ENCODE results near the gene RSPH6A.

RSPH6A gene

DNA sequence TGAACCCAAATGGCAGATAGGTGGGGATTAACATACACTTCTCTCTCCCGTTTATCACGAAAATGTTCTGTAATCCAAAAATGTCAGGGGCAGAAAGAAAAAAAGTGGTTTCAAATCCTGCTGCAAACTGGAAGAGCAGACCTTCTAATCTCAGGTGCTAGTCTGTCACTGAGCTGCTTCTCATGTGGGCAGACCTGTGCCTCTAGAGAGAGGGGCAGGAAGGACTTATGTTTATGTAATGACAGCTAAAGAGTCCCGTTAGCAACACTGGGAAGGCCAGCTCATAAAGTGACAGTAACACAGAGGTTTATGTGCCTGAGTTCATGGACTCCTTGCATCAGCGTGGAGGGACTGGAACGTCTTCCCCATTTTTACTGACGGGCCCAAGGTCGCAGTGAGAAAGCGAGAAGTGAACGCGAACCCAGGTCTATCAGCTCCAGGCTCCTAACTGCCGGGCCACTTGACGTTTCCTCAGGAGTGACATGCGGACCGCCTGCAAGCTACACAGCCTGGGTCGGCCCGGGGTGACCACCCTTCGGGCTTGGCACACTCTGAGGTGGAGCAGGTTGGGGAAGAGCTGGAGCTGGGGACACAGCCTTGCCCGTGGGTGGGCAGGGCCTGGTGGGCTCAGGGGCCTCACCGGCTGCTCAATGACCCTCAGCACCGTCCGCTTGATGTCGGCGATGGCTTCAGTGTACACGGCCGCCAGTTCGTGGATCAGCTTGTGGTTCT, 9.6 kb upstream of the RSPH6A start:
- DNase-seq = no peak

DNA sequence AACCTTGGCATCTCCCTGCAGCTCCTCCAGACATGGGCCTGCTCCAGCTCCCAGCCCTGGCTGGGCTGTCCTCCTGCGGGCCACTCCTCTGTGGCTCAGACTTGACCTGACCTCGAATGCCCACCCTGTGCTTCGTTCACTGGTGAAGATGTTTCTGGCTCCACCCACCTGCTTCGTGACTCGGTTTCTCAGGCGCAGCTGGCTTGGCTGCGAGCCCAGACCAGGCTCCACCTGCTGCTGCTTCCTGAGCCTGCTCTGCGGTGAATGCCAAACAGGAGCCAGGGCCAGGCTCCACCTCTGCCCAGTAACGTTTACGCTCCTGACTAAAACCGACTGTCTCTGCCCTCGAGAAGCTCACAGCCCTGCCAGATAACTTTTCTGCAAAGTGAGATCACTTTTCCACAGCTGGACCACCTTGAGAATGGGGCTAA, 8.9 kb upstream of the RSPH6A start:
- no peak for DNase-seq

- no peak for DNase-seq
These were observed 8.1 kb upstream of the RSPH6A start for GRCh38 chr19:45823182-45823581.

GRCh38 chr19:45822716-45823115, 7.6 kb upstream of the RSPH6A start:
- DNase-seq = no peak

- DNase-seq = no peak
These were observed 6.5 kb upstream of the RSPH6A start for GRCh38 chr19:45821570-45821969.

DNA sequence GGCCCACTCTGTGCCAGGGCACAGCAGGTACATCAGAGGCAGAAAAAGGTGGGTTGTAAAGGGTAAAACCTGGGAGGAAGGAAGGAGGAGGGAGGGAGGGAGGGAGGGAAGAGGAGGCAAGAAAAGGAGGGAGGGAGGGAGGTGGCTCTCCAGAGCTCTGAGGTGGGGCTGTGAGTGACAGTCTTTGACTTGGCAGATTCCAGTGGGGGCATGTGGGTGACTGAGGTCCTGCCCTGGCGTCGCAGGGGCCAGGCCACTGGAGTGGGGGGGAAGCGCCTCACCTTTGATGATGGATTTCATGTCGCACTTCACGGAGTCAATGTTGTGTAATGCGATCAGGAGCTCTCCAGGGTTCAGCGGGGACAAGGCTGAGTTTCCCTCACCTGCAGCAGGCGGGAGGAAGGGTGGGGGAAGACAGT, 6.0 kb upstream of the RSPH6A start:
- DNase-seq = no peak

- no peak for DNase-seq
These were observed 5.5 kb upstream of the RSPH6A start for GRCh38 chr19:45820413-45821102.

GRCh38 chr19:45819769-45820168, 4.7 kb upstream of the RSPH6A start:
- DNase-seq = no peak

DNA sequence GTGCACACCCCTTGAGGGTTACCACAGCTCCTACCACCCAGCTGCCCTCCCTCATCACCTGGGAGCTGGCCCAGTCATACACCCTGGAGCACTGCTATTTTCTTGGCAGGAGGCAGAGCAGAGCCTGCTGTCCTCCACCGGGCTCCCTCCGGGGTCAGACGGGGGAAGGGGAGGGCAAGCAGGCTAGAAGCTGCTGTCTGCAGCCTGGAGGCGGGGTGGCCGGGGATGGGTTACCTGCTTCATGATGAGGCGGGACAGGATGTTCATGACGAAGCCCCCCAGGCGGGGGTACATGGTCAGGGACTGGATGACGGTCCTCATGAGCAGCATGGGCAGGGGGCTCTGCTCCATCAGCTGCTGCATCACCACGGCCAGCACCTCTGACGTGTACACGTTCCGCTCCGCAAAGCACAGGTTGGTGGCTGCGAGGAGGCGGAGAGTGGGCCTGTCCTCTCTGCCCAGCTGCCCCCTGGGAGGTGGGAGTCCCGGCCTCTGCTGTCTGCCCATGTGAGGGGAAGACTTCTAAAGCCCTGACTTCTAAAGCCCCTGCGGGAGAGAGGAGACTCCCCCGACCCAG, 2.7 kb upstream of the RSPH6A start:
- DNase-seq = no peak

DNA sequence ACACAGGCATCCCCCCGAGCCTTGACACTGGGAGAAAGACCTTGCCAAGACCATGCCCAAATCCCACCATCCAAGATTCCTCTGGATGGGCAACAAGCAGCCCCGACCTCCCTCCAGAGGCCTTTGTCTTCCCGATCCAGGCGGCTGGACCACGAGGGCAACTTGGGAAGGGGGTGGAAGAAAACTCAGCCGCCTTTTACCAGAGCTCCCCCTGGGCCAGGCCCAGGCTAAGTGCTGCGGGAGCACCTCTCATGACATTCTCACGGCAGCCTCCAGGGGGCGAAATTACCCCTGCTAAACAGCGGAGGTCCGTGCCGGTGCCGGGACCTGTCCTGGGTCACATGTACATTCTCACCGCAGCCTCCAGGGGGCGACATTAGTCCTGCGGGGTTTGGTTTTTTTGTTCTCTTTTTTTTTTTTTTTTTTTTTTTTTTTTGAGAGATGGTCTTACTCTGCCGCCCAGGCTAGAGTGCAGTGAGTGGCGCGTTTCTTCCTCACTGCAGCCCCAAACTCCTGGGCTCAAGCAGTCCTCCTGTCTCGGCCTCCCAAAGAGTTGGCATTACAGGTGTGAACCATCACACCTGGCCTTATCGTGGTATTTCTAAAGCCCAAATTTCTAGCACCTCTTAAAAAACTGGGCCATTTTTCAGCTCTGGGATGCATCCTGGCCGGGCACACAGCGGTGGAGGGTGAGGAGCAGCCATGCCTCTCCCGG, 2.1 kb upstream of the RSPH6A start:
- DNase-seq = peak; percentile 99

- DNase-seq = no peak
These were observed 1.3 kb upstream of the RSPH6A start for GRCh38 chr19:45816236-45817009.

DNA sequence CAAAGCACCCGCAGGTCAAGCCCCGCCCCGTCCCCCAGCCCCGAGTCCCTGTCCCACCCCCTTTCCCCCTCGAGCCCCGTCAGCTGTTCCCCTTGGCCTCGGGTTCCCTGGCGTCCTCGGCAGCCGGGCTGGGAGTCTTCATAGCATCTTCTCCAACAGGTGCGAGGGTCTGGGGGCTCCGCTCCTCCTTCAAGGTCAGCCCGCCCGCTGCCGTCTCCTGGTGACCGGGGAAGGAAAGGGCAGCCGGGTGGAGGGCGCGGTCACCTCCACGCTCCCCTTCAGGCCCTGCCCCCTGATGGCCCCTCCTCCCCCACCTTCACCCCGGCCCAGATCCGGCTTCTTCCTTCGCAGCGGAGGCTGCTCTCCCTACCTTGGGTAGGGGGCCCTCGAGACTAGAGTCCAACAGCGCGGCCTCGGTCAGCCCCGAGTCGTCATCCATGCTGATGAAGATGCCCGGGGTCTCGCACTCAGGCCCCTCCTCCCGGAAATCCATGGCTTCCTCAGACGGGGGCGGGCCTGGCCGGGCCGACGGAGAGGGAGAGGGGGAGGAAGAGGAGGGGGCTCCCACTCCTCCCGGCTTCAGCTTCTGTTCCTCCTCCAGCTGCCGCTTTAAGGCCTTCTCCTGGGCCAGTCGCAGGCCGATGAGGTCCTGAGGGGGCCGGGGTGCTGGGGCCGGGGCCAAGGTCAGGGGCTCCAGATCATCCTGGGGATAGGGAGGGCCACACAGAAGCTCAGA, 541 bp upstream of the RSPH6A start:
- no peak for DNase-seq

DNA sequence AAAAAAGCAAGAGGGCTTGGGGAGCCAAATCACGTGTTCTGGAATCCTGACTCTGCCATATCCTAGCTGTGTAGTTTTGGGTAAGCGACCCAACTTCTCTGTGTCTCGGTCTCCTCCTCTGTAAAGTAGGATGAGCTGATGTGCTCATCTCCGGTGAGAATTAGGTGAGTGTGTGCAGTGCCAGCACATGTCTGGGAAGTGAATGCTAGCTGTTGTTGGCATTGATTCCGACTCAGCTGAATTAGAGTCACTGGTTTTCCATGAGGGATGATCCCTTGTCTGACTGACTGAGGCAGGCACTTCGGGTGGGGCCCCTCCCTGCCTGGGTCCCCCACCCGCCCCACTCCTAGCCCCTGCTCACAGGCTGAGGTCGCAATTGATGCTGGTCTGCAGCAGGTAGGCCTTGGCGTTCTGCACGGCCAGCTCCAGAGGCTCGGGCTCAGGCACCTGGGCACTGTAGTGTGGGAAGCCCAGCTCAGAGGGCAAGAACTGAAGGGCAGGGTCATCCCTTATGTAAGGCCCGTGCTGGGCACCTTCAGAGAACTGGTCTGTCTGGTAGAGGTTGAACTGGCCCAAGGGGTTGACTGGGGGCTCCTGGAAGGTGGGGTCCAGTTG, 835 bp downstream of the RSPH6A start:
- DNase-seq = peak; percentile 59

DNA sequence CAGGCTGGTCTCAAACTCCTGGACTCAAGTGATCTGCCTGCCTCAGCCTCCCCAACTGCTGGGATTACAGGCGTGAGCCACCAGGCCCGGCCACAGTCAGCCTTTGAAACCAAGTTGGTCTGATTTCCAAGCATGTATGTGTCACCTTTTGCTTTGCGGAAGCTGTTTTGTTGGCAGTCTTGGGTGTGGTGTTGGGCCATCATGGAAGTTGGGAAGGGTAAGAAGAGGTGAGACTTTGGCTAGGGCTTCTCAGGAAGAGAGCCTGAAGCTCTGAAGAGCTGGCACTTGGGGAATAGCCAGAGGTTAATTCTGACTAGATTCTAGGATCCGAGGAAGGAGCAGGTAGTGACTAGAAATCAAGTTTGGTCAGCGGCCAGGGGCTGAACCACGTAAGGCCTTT, 2.8 kb downstream of the RSPH6A start:
- no peak for DNase-seq

DNA sequence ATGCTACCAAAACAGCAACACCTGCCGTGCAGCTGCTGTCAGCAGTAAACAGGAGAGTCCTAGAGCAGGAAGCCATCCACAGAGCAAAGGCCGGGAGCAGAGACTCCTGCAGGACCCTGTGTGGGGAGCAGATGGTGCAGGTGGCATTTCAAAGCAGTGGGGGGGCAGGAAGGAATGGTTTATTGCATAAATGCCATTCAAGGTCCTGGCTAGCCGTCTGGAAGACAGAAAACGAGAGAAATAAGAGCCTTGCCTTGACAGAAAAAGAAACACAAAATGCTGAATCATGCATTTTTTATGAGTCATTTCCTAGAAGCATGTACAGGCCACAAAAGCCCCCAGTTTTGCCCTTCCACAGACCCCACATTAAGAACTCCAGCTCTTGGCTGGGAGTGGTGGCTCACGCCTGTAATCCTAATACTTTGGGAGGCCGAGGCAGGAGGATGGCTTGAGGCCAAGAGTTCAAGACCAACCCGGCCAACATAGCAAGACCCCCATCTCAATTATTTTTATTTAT, 5.4 kb downstream of the RSPH6A start:
- DNase-seq = no peak

- no peak for DNase-seq
These were observed 9.4 kb downstream of the RSPH6A start for GRCh38 chr19:45805719-45806118.

DNA sequence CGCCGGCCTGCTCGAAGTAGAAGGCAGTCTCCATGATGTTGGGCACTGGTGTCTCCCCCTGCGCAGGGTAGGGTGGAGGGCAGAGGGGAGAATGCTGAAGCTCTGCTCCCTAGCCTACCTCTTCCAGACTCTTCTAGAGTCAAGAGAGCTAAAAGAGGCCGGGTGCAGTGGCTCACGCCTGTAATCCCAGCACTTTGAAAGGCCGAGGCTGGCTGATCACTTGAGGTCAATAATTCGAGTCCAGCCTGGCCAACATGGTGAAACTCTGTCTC, 10.2 kb downstream of the RSPH6A start:
- no peak for DNase-seq

DNA sequence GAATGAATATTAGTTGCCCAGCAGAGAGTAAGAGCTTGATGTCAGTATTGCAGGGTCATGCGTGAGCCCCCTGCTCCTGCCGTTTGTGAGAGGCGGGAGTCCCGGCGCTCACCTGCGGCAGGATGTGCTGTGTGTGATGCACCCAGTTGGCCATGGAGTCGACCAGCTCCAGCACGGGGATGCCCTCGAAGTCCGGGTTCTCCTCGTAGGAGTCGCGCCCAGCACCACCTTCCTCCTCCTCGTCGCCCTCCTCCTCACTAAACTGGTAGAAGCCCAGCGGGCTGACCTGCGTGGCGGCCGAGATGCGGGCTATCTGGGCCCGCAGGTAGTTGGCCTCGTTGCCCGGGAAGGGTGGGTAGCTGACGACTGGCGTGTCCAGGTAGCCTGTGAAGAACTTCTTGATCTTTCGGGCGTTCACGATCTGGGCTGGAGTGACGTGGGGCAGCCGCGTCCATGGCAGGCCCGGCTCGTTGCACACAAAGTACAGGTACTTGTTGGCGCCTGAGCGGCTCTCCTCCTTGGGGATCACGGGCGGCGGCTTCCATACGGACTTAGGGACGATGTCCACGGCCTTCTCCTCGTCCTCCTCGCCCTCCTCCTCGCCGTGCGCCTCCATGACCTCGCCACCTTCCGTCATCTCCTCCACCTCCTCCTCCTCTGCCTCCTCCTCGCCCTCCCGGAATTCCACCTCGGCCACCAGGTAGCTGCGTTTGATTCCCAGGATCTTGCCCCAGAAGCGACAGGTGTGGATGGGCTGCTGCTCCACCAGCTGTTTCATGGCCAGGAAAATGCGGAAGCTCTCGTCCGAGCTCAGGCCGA, 10.8 kb downstream of the RSPH6A start:
- DNase-seq = no peak

GRCh38 chr19:45801603-45802175, 13.4 kb downstream of the RSPH6A start:
- DNase-seq = no peak

GRCh38 chr19:45800070-45800553, 15.0 kb downstream of the RSPH6A start:
- DNase-seq = no peak

All from activated CD8-positive, alpha-beta memory T cell treated with anti-CD3 and anti-CD28 coated beads for 24 hours (primary cell).